GM10266 (cell line): Measurements from ENCODE around the gene PACSIN1.

Source experiments
- DNase-seq: peaks from one replicate; pipeline ENCODE4 v3.0.0; 2012; ENCODE audit errors: extremely low spot score
- CTCF ChIP-seq: IDR thresholded peaks from 2 replicates; pipeline ENCODE4 v1.5.1; 2012; ENCODE audit warnings: mild to moderate bottlenecking, low read depth; ENCODE audit not compliant: control insufficient read depth, insufficient read depth; ENCODE audit errors: missing control alignments

The PACSIN1 gene

GRCh38 chr6:34536251-34536958 is 70.5 kb downstream of the PACSIN1 start:
- no peak for TF ChIP-seq CTCF
- no peak for DNase-seq

GRCh38 chr6:34536959-34537848 is 71.3 kb downstream of the PACSIN1 start:
- no peak for DNase-seq
- TF ChIP-seq CTCF: no peak

- no peak for DNase-seq
- no peak for TF ChIP-seq CTCF
These were observed 72.2 kb downstream of the PACSIN1 start for GRCh38 chr6:34537922-34538550.

- TF ChIP-seq CTCF: no peak
- no peak for DNase-seq
These were observed 72.7 kb downstream of the PACSIN1 start for GRCh38 chr6:34538581-34538980.

- TF ChIP-seq CTCF: no peak
These were observed 73.3 kb downstream of the PACSIN1 start for GRCh38 chr6:34539181-34539580.

GRCh38 chr6:34540222-34540621 is 74.3 kb downstream of the PACSIN1 start:
- TF ChIP-seq CTCF: no peak

More at GRCh38 chr6:34539181-34539580, 73.3 kb downstream of the PACSIN1 start:
- no peak for DNase-seq

GRCh38 chr6:34540841-34541240 is 75.0 kb downstream of the PACSIN1 start:
- DNase-seq: no peak
- TF ChIP-seq CTCF: no peak

More at GRCh38 chr6:34540222-34540621, 74.3 kb downstream of the PACSIN1 start:
- no peak for DNase-seq
